Vagina (tissue), 2 donors: ENCODE results near the gene GNAT1.
A peak's percentile ranks its signal among the peaks of the same experiment; 100 is the strongest.

Experiments
- POLR2A ChIP-seq, 2 donors: fragments of 450-650 bp; IDR thresholded peaks; one replicate each; pipeline ENCODE4 v1.6.1; 2017; ENCODE audit warnings: antibody characterized with exemption in 2 of 2, mild to moderate bottlenecking in 2 of 2, moderate library complexity in 2 of 2
- TF ChIP-seq, protein P1 (sequence below), 3 experiments: fragments of 450-650 bp in 2 of 3; fragments of 200-600 bp in 1 of 3; sonication (generic) in 1 of 3; IDR thresholded peaks; one replicate each; pipeline ENCODE4 v1.5.1; 2017 to 2019; ENCODE audit warnings: antibody characterized with exemption in 3 of 3, mild to moderate bottlenecking in 2 of 3, moderate library complexity in 2 of 3

DNA sequence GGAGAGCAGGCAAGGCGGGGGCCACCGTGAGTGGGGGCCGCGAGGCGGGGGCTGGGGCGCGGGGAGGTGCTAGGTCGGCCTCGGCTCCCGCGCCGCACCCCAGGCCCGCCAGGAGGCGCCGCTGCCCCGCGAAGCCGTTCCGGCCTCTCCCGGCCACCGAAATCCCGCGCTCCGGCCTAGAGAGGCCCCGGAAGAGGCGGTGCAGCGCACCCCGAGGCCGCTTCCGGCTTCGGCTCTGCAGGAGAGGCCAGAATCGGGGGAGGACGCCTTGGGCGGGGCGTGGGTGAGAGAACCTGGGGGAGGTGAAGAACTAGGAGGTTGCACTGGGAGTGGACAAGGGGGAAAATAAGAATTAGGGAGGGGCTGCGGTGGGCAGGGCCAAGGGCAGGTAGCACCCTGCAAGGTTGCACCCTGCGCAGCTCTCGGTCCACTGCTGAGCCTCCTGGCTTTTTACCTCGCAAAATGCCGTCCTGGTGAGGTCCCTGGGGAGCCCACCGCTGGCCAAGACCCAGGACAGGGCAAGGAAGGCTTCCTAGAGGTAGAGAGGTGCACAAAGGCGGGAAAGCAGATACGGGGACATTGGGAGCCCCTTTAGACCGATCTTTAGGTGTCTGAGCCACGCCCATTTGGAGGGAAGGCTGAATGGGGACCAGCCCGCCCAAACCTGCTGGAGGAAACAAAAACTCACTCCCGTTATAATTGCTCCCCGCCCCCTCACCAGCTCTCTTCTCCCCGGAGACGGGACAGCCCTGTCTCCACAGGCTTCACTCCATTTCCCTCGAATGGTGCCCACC lies 36.2 kb downstream of the GNAT1 start:
- TF ChIP-seq, protein P1, sequence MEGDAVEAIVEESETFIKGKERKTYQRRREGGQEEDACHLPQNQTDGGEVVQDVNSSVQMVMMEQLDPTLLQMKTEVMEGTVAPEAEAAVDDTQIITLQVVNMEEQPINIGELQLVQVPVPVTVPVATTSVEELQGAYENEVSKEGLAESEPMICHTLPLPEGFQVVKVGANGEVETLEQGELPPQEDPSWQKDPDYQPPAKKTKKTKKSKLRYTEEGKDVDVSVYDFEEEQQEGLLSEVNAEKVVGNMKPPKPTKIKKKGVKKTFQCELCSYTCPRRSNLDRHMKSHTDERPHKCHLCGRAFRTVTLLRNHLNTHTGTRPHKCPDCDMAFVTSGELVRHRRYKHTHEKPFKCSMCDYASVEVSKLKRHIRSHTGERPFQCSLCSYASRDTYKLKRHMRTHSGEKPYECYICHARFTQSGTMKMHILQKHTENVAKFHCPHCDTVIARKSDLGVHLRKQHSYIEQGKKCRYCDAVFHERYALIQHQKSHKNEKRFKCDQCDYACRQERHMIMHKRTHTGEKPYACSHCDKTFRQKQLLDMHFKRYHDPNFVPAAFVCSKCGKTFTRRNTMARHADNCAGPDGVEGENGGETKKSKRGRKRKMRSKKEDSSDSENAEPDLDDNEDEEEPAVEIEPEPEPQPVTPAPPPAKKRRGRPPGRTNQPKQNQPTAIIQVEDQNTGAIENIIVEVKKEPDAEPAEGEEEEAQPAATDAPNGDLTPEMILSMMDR (IDR thresholded peaks at IDR 0.05), result peak; percentile 72 to 93 (median 72)
- TF ChIP-seq POLR2A (IDR thresholded peaks at IDR 0.05), result no peak
